Measurements from ENCODE around the gene ERBB4.

- TF ChIP-seq CTCF (conservative IDR thresholded peaks at IDR 0.05; ENCODE audit: low read length) (no peak), EZH2phosphoT487 (IDR thresholded peaks at IDR 0.05; ENCODE audit: borderline replicate concordance) (no peak)
Measured at GRCh38 chr2:211793690-211794089, 744.9 kb downstream of the ERBB4 start.
